Type B pancreatic cell (in vitro differentiated cells): Measurements from ENCODE around the gene SYT14. TPM values are rescaled to one million over a fixed set of nuclear protein-coding genes. Genes with fewer than 3 reads are reported as not detected.
"Not testable (repeated sequence)": the region's sequence is repeated elsewhere in the genome, so short reads cannot be mapped to it uniquely, and the experiment has no call there.

Source experiments
- DNase-seq: peaks from one replicate; pipeline ENCODE4 v3.0.0; 2021; ENCODE audit warnings: mixed read lengths; ENCODE audit not compliant: unreplicated experiment; ENCODE audit errors: extremely low spot score
- H3K27ac Mint-ChIP-seq: 2 replicates; pipeline ENCODE4 v1.8.0; 2021; ENCODE audit warnings: mild to moderate bottlenecking, mixed read lengths
- H3K27me3 Mint-ChIP-seq: 2 replicates; pipeline ENCODE4 v1.8.0; 2021; ENCODE audit warnings: mixed read lengths
- H3K36me3 Mint-ChIP-seq: 2 replicates; pipeline ENCODE4 v1.8.0; 2021; ENCODE audit warnings: mixed read lengths
- H3K4me1 Mint-ChIP-seq: one replicate; pipeline ENCODE4 v1.8.0; 2021; ENCODE audit warnings: mixed read lengths; ENCODE audit not compliant: unreplicated experiment
- H3K4me3 Mint-ChIP-seq: 2 replicates; pipeline ENCODE4 v1.8.0; 2021; ENCODE audit warnings: mild to moderate bottlenecking, mixed read lengths
- H3K9me3 Mint-ChIP-seq: 2 replicates; pipeline ENCODE4 v1.8.0; 2021; ENCODE audit warnings: mixed read lengths
- CTCF ChIP-seq: fragments of 200-600 bp; sonication (generic); conservative IDR thresholded peaks from 2 replicates; pipeline ENCODE4 v1.5.0; 2021; ENCODE audit warnings: antibody characterized with exemption, mild to moderate bottlenecking
- total RNA-seq: library from RNA; stranded (reverse); gene quantifications from 2 replicates; pipeline ENCODE4 v1.2.1, GENCODE V29; 2021; ENCODE audit warnings: low replicate concordance

Gene SYT14
- total RNA-seq, 1 donor from 2014 or later = 5.7 TPM

GRCh38 chr1:210043058-210043457 is 105.0 kb downstream of the SYT14 start:
- no peak overlapping the region for H3K27ac Mint-ChIP-seq
- H3K4me1 Mint-ChIP-seq = no peaks in the 10 kb centered on the region
- no peak for DNase-seq
- H3K36me3 Mint-ChIP-seq = no peaks in the 10 kb centered on the region
- no peak overlapping the region for H3K4me3 Mint-ChIP-seq
- no peak for TF ChIP-seq CTCF
- H3K9me3 Mint-ChIP-seq = no peaks in the 10 kb centered on the region
- no peaks in the 10 kb centered on the region for H3K27me3 Mint-ChIP-seq

- TF ChIP-seq CTCF = no peak
- Mint-ChIP-seq H3K27ac (no peak overlapping the region), H3K4me3 (no peak overlapping the region), H3K27me3 (no peaks in the 10 kb centered on the region), H3K9me3 (peaks cover 5% of the 10 kb centered on the region), H3K4me1 (no peaks in the 10 kb centered on the region), H3K36me3 (peaks cover 4% of the 10 kb centered on the region)
- no peak for DNase-seq
Observed at GRCh38 chr1:210049616-210050015, 111.6 kb downstream of the SYT14 start.

GRCh38 chr1:210050491-210050890 is 112.5 kb downstream of the SYT14 start:
- not testable (repeated sequence) for H3K4me3 Mint-ChIP-seq, H3K4me1 Mint-ChIP-seq, DNase-seq, H3K27ac Mint-ChIP-seq, H3K9me3 Mint-ChIP-seq, H3K36me3 Mint-ChIP-seq, H3K27me3 Mint-ChIP-seq

DNA sequence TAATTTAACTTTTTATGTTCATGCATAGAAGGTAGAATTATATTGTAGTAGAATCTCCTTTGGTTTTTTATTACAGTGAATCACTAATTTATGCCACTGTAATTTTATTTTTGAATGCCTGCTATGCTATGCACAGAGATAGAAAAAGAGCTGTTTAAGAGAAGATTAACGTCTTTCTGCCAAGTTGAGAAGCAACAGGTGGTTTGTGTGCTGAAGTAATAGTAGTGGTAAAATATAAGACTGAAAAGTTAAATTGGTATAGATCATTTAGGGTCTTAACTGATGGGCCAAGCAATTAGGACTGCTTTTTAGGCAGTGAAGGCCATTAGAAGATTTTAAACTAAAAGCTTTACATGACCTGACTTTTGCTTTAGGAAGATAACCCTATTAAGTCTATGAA is 115.1 kb downstream of the SYT14 start:
- no peak for DNase-seq
- Mint-ChIP-seq H3K36me3 (peaks cover 4% of the 10 kb centered on the region), H3K27me3 (no peaks in the 10 kb centered on the region), H3K4me1 (no peaks in the 10 kb centered on the region), H3K9me3 (peaks cover 5% of the 10 kb centered on the region), H3K27ac (no peak overlapping the region), H3K4me3 (no peak overlapping the region)
- TF ChIP-seq CTCF = no peak

DNA sequence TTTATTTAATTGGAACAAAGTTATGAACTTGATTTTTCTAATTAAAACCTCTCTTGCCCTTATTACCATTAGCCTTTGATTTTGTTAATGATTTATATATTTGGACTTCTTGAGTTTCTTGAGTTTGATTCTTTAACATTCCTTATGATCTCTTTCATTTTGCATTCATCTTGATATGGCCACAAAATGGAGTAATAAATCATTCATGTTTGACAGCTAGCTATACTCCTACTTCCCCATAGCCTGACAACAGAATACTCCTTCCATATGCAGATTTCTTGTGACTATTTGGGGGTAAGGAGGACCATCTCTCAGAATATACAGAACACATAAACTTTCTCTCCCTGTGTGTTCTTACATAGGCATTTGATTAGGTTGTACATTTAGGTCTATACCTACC is 119.6 kb downstream of the SYT14 start:
- no peaks in the 10 kb centered on the region for H3K36me3 Mint-ChIP-seq
- no peak overlapping the region for H3K27ac Mint-ChIP-seq
- TF ChIP-seq CTCF = no peak
- DNase-seq = no peak
- H3K9me3 Mint-ChIP-seq = no peaks in the 10 kb centered on the region
- H3K4me3 Mint-ChIP-seq = no peak overlapping the region
- H3K27me3 Mint-ChIP-seq = no peaks in the 10 kb centered on the region
- no peaks in the 10 kb centered on the region for H3K4me1 Mint-ChIP-seq

DNA sequence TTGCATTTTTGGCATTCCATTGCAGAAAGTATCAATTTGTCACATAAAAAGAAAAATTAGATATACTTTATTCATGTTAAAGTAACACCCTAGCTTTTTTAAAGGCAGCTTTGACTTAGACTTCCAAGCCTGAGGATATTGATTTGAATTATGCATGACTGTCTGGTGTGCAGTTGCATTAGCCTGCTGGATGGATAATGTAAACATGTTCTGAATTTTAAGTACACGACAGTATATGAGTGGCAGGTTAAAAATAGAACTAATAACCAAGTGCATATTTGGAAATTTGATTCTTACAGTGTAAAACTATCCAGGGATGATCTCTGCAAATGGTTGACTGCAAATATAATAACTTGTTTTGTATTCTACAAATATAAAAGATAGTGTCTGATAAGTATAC is 124.0 kb downstream of the SYT14 start:
- Mint-ChIP-seq H3K4me3 (no peak overlapping the region), H3K27ac (no peak overlapping the region), H3K9me3 (no peaks in the 10 kb centered on the region), H3K27me3 (no peaks in the 10 kb centered on the region), H3K4me1 (no peaks in the 10 kb centered on the region), H3K36me3 (no peaks in the 10 kb centered on the region)
- TF ChIP-seq CTCF = no peak
- DNase-seq = no peak
